Sigmoid colon (tissue), 7 donors: ENCODE results near the gene ALX1. TPM values are rescaled to one million over a fixed set of nuclear protein-coding genes. Genes with fewer than 3 reads are reported as not detected.

Experiments used
- DNase-seq: peaks from one replicate; pipeline ENCODE4 v3.0.0-alpha.2; 2019
- H3K27ac ChIP-seq, 4 donors: fragments of 200-600 bp; sonication (generic); one replicate each; pipeline ENCODE4 v1.5.1; 2016 to 2019; ENCODE audit warnings: mild to moderate bottlenecking in 1 of 4
- H3K27me3 ChIP-seq, 3 donors: fragments of 200-600 bp; sonication (generic); one replicate each; pipeline ENCODE4 v1.5.1; 2019; ENCODE audit warnings: mild to moderate bottlenecking in 1 of 3
- H3K36me3 ChIP-seq, 4 donors: fragments of 200-600 bp; sonication (generic); one replicate each; pipeline ENCODE4 v1.5.1; 2016 to 2019
- H3K4me1 ChIP-seq, 4 donors: fragments of 200-600 bp; sonication (generic); one replicate each; pipeline ENCODE4 v1.5.1; 2017 to 2019
- H3K4me3 ChIP-seq, 4 donors: fragments of 200-600 bp; sonication (generic); one replicate each; pipeline ENCODE4 v1.5.1; 2017 to 2019; ENCODE audit warnings: mild to moderate bottlenecking in 2 of 4, moderate library complexity in 1 of 4
- H3K9me3 ChIP-seq, 4 donors: fragments of 200-600 bp in 3 of 4; sonication (generic) in 3 of 4; one replicate each; pipeline versions ENCODE4 v1.5.1 to v1.6.1; 2013 to 2019
- EP300 ChIP-seq, 4 donors: sonication (generic); formaldehyde crosslinking; IDR thresholded peaks; one replicate each; pipeline ENCODE4 v1.6.1; 2017; ENCODE audit warnings: antibody characterized with exemption in 4 of 4
- POLR2A ChIP-seq, 2 donors: fragments of 450-650 bp; IDR thresholded peaks; one replicate each; pipeline ENCODE4 v1.6.1; 2016; ENCODE audit warnings: antibody characterized with exemption in 2 of 2, mild to moderate bottlenecking in 2 of 2, moderate library complexity in 2 of 2
- POLR2AphosphoS5 ChIP-seq, 4 donors: sonication (generic); formaldehyde crosslinking; IDR thresholded peaks; one replicate each; pipeline ENCODE4 v1.6.1; 2017; ENCODE audit warnings: antibody characterized with exemption in 4 of 4
- WGBS, 2 donors: extraction: QIAGEN DNeasy Blood & Tissue Kit; methylation state at CpG; one replicate each; pipeline ENCODE4 v1.1.7; 2013; 5-methylcytosine and 5-hydroxymethylcytosine counted together
- intact Hi-C: fragments of 100-400 bp; cut with DNase I; formaldehyde crosslinking; loops from one replicate; pipeline ENCODE4 v1.15.1; 2023
- polyA plus RNA-seq, 3 donors: library from polyadenylated mRNA; stranded (reverse); fragments of 200-250 nt; gene quantifications; one replicate each; pipeline ENCODE4 v1.2.3, GENCODE V29; 2013
- total RNA-seq, 4 donors: library from RNA; depleted of rRNA; stranded (reverse); fragments of >200 nt; gene quantifications; one replicate each; pipeline ENCODE4 v1.1.0, GENCODE V29; 2016
- TF ChIP-seq, protein P1 (sequence below), 4 experiments: fragments of 450-650 bp in 3 of 4; fragments of 200-600 bp in 1 of 4; IDR thresholded peaks; one replicate each; pipeline ENCODE4 v1.5.1; 2016 to 2019; ENCODE audit warnings: antibody characterized with exemption in 4 of 4, mild to moderate bottlenecking in 3 of 4, moderate library complexity in 2 of 4
- donor health status: healthy with polysubstance abuse.
- donor health status: Bipolar disorder and iron deficiency.
- donor health status: healthy.

Gene ALX1
- total and polyA plus RNA-seq, 7 donors, result 0.33 TPM; not detected in 6

GRCh38 chr12:85296362-85296761, 16.3 kb downstream of the ALX1 start:
- Histone ChIP-seq H3K36me3 (no peaks in the 10 kb centered on the region), H3K27ac (no peak overlapping the region), H3K27me3 (no peaks in the 10 kb centered on the region), H3K4me1 (no peaks in the 10 kb centered on the region), H3K4me3 (no peak overlapping the region), H3K9me3 (no peaks in the 10 kb centered on the region)
- TF ChIP-seq, protein P1, sequence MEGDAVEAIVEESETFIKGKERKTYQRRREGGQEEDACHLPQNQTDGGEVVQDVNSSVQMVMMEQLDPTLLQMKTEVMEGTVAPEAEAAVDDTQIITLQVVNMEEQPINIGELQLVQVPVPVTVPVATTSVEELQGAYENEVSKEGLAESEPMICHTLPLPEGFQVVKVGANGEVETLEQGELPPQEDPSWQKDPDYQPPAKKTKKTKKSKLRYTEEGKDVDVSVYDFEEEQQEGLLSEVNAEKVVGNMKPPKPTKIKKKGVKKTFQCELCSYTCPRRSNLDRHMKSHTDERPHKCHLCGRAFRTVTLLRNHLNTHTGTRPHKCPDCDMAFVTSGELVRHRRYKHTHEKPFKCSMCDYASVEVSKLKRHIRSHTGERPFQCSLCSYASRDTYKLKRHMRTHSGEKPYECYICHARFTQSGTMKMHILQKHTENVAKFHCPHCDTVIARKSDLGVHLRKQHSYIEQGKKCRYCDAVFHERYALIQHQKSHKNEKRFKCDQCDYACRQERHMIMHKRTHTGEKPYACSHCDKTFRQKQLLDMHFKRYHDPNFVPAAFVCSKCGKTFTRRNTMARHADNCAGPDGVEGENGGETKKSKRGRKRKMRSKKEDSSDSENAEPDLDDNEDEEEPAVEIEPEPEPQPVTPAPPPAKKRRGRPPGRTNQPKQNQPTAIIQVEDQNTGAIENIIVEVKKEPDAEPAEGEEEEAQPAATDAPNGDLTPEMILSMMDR (IDR thresholded peaks at IDR 0.05), result no peak
- TF ChIP-seq POLR2A (IDR thresholded peaks at IDR 0.05) (no peak), POLR2AphosphoS5 (IDR thresholded peaks at IDR 0.05) (no peak), EP300 (IDR thresholded peaks at IDR 0.05) (no peak)
- no peak for DNase-seq
- 18 to 38% methylated on average over 3 of the region's 3 CpGs for WGBS, 2 donors
- intact Hi-C loops, result no loop called here

- Histone ChIP-seq H3K4me1 (no peaks in the 10 kb centered on the region), H3K27me3 (no peaks in the 10 kb centered on the region), H3K36me3 (no peaks in the 10 kb centered on the region), H3K27ac (no peak overlapping the region), H3K9me3 (no peaks in the 10 kb centered on the region), H3K4me3 (no peak overlapping the region)
- no peak for DNase-seq
- TF ChIP-seq POLR2A (IDR thresholded peaks at IDR 0.05), result no peak
- TF ChIP-seq, protein P1 (IDR thresholded peaks at IDR 0.05), result no peak
- TF ChIP-seq EP300 (IDR thresholded peaks at IDR 0.05), result no peak
- intact Hi-C loops, result no loop called here
- 14 to 33% methylated on average over 2 of the region's 2 CpGs for WGBS, 2 donors
These were observed 19.0 kb downstream of the ALX1 start for GRCh38 chr12:85299053-85299452.

- no peaks in the 10 kb centered on the region for H3K36me3 ChIP-seq
- no peaks in the 10 kb centered on the region for H3K4me1 ChIP-seq
- H3K9me3 ChIP-seq, result no peaks in the 10 kb centered on the region
- H3K27me3 ChIP-seq, result no peaks in the 10 kb centered on the region
- WGBS, 2 donors, result 50 to 67% methylated on average over 7 of the region's 7 CpGs
- H3K27ac ChIP-seq, result no peak overlapping the region
- no peak for DNase-seq
- no peak overlapping the region for H3K4me3 ChIP-seq
- TF ChIP-seq POLR2A (IDR thresholded peaks at IDR 0.05) (no peak), POLR2AphosphoS5 (IDR thresholded peaks at IDR 0.05) (no peak), EP300 (IDR thresholded peaks at IDR 0.05) (no peak)
- TF ChIP-seq, protein P1 (IDR thresholded peaks at IDR 0.05), result no peak
- intact Hi-C loops, result no loop called here
These were observed 21.0 kb downstream of the ALX1 start for GRCh38 chr12:85301051-85301450.

DNA sequence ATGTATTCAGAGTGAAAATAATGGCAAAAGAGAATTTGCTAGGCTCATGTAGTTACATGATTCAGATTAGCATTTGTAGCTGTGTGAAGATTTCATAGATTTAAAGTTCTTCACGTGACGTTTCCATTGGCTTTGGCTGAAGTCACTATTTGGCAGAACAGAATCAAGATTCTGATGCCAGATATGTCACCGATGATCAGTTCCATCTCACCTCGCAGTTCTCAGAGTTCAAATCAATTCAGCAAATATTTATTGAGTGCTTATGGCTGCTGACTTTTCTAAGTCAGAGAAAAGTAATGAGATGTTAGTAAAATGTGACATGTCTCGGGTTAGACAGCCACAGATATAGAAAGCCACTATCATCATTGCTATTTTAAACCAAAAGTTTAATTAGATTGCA, 28.4 kb downstream of the ALX1 start:
- Histone ChIP-seq H3K27ac (no peak overlapping the region), H3K4me1 (no peaks in the 10 kb centered on the region), H3K9me3 (no peaks in the 10 kb centered on the region), H3K27me3 (peaks cover 0 to 8% (median 0%) of the 10 kb centered on the region in 3 donors), H3K4me3 (no peak overlapping the region), H3K36me3 (no peaks in the 10 kb centered on the region)
- DNase-seq, result no peak
- TF ChIP-seq POLR2A (IDR thresholded peaks at IDR 0.05), result no peak
- WGBS, 2 donors, result 42 to 47% methylated on average over 5 of the region's 5 CpGs
- intact Hi-C loops, result no loop called here

- no peaks in the 10 kb centered on the region for H3K36me3 ChIP-seq
- intact Hi-C loops, result no loop called here
- no peaks in the 10 kb centered on the region for H3K4me1 ChIP-seq
- H3K27ac ChIP-seq, result no peak overlapping the region
- TF ChIP-seq POLR2A (IDR thresholded peaks at IDR 0.05) (no peak), EP300 (IDR thresholded peaks at IDR 0.05) (no peak), POLR2AphosphoS5 (IDR thresholded peaks at IDR 0.05) (no peak)
- TF ChIP-seq, protein P1 (IDR thresholded peaks at IDR 0.05), result no peak
- H3K27me3 ChIP-seq, result peaks cover 0 to 8% (median 0%) of the 10 kb centered on the region in 3 donors
- DNase-seq, result no peak
- no peaks in the 10 kb centered on the region for H3K9me3 ChIP-seq
- WGBS, 2 donors, result 52 to 56% methylated on average over 5 of the region's 5 CpGs
- no peak overlapping the region for H3K4me3 ChIP-seq
These were observed 29.1 kb downstream of the ALX1 start for GRCh38 chr12:85309125-85309566.
